ENCODE measurements around the gene PPFIA1. TPM values are rescaled to one million over a fixed set of nuclear protein-coding genes. Genes with fewer than 3 reads are reported as not detected.
A peak's percentile ranks its signal among the peaks of the same experiment; 100 is the strongest.

The PPFIA1 gene
- total and polyA plus RNA-seq, 2 of the 8 experiments (the other 6 are each of a cell fraction or from before 2014, with no cell fraction given) = 44.3 to 73.5 TPM

DNA sequence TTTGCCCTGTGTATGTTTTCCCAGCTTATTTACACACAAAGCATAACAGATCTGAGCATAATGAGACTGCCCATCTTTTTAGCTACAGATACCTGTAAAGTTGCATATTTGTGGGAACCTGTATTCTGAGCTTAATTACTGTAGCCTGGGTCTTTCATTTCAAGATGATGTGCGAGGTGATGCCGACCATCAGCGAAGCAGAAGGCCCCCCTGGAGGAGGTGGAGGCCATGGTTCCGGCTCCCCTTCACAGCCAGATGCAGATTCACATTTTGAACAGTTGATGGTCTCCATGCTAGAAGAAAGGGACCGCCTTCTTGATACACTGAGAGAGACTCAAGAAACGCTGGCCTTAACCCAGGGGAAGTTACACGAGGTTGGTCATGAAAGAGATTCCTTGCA, 1.5 kb downstream of the PPFIA1 start:
- H4K5ac ChIP-seq (ENCODE audit: insufficient read length, low read depth, low read length) = no peak overlapping the region
- peaks cover 12 to 18% of the 10 kb centered on the region in 2 experiments for H4K20me1 ChIP-seq (replicated peaks in 1 of 2; ENCODE audit: control insufficient read depth in 1 of 2, insufficient read depth in 2 of 2, low read length in 2 of 2)
- H3K4me2 ChIP-seq (ENCODE audit: insufficient read depth in 1 of 2, low read depth in 2 of 2, low read length in 2 of 2) = peak overlapping the region; percentile 84 to 91
- H4K91ac ChIP-seq (replicated peaks; ENCODE audit: insufficient read length, low read length) = no peak overlapping the region
- H3K9me3 ChIP-seq (ENCODE audit: insufficient read depth in 2 of 2, low read depth in 1 of 2, low read length in 1 of 2) = no peaks in the 10 kb centered on the region
- H3K27ac ChIP-seq (ENCODE audit: low read depth, low read length) = no peak overlapping the region
- peaks cover 7 to 46% (median 22%) of the 10 kb centered on the region in 4 experiments; a peak in 7 of 8 replicates for H3K36me3 ChIP-seq (ENCODE audit: control insufficient read depth in 2 of 4, insufficient read depth in 4 of 4, low read length in 3 of 4)
- H4K8ac ChIP-seq (ENCODE audit: extremely low read depth, insufficient read depth, low read length) = no peak overlapping the region
- H2AFZ ChIP-seq (ENCODE audit: low read length) = no peak overlapping the region
- H3K79me2 ChIP-seq (ENCODE audit: control insufficient read depth in 1 of 2, insufficient read depth in 2 of 2, low read length in 2 of 2) = peaks cover 26 to 59% of the 10 kb centered on the region in 2 experiments
- no peak overlapping the region for H2BK5ac ChIP-seq (ENCODE audit: low read depth, low read length)
- POLR2A ChIA-PET (ENCODE audit: partially characterized antibody) = interaction anchor here (0.6 to 1.8 kb wide), 5 partner anchors 31 to 109 kb away, joined by 3 to 6 read pairs (median 3); no protein-coding TSS in a partner anchor
- H2BK120ac ChIP-seq (replicated peaks; ENCODE audit: low read depth, low read length) = no peak overlapping the region
- no peak for DNase-seq (ENCODE audit: low read depth in 1 of 2, low spot score in 2 of 2)
- peaks cover 7% of the 10 kb centered on the region; the same call in 1 of the 2 replicates for H3K23me2 ChIP-seq (ENCODE audit: low read depth, low read length)
- H3K23ac ChIP-seq (ENCODE audit: insufficient read length) = no peak overlapping the region
- peak overlapping the region in 1 of 4 experiments; percentile 89; a peak in 3 of 8 replicates for H3K4me3 ChIP-seq (ENCODE audit: extremely low read depth in 1 of 4, insufficient read depth in 2 of 4, low read depth in 3 of 4, low read length in 4 of 4)
- FAIRE-seq = no peak
- H2BK12ac ChIP-seq (ENCODE audit: low read depth, low read length) = no peak overlapping the region
- H3K56ac ChIP-seq (replicated peaks; ENCODE audit: insufficient read length, low read depth, low read length) = no peak overlapping the region
- no peak overlapping the region for H3K9ac ChIP-seq (replicated peaks in 1 of 4; ENCODE audit: extremely low read depth in 1 of 4, low read depth in 3 of 4, low read length in 3 of 4)
- no peak overlapping the region for H3K4ac ChIP-seq (replicated peaks; ENCODE audit: insufficient read length, low read depth, low read length)
- H3K4me1 ChIP-seq (replicated peaks in 1 of 4; ENCODE audit: control insufficient read depth in 3 of 4, insufficient read depth in 4 of 4, low read length in 3 of 4) = peaks cover 0 to 6% (median under 1%) of the 10 kb centered on the region in 4 experiments; a peak in 4 of 7 replicates
- no peak overlapping the region for H2AK5ac ChIP-seq (ENCODE audit: low read depth, low read length)
- CTCF ChIA-PET (ENCODE audit: partially characterized antibody) = no interaction called here
- H2BK20ac ChIP-seq (ENCODE audit: low read length) = no peak overlapping the region
- peaks cover 9% of the 10 kb centered on the region; the same call in 1 of the 2 replicates for H3K79me1 ChIP-seq (ENCODE audit: low read depth, low read length)
- WGBS, 2 experiments (ENCODE audit: extremely low coverage in 1 of 2, insufficient coverage in 1 of 2, insufficient read length in 1 of 2, insufficient replicate concordance in 2 of 2, low coverage in 1 of 2, low lambda C conversion rate in 2 of 2, missing lambda C conversion rate in 1 of 2) = 89% methylated on average over 7 of the region's 7 CpGs; no CpG with 5 or more reads in 1 of the 2 experiments
- H3K14ac ChIP-seq (ENCODE audit: insufficient read length) = no peak overlapping the region
- H2BK15ac ChIP-seq (ENCODE audit: low read length) = no peak overlapping the region
- H3K27me3 ChIP-seq (replicated peaks in 1 of 4; ENCODE audit: control insufficient read depth in 3 of 4, extremely low read depth in 1 of 4, insufficient read depth in 3 of 4, low read length in 3 of 4) = no peaks in the 10 kb centered on the region
- no peak overlapping the region for H3K18ac ChIP-seq (ENCODE audit: extremely low read depth, low read length)
- TF ChIP-seq KDM1A (IDR thresholded peaks at IDR 0.05; ENCODE audit: borderline replicate concordance, low read length) = no peak
- TF ChIP-seq EP300 (IDR thresholded peaks at IDR 0.05; ENCODE audit: borderline replicate concordance in 1 of 2, low read depth in 2 of 2, low read length in 2 of 2) = no peak
- no peak for TF ChIP-seq BRCA1 (IDR thresholded peaks at IDR 0.05; ENCODE audit: low read depth, low read length)
- TF ChIP-seq SP2 (IDR thresholded peaks at IDR 0.05; ENCODE audit: low read length) = no peak
- no peak for TF ChIP-seq TEAD4 (IDR thresholded peaks at IDR 0.05; ENCODE audit: low read depth, low read length)
- TF ChIP-seq POLR2A (IDR thresholded peaks at IDR 0.05; ENCODE audit: control extremely low read depth in 1 of 2, low read depth in 2 of 2, low read length in 2 of 2) = no peak
- no peak for TF ChIP-seq SP1 (IDR thresholded peaks at IDR 0.05; ENCODE audit: low read depth, low read length)
- TF ChIP-seq JUN (IDR thresholded peaks at IDR 0.05; ENCODE audit: low read depth, low read length) = no peak
- TF ChIP-seq SAP30 (IDR thresholded peaks at IDR 0.05; ENCODE audit: insufficient read depth, insufficient replicate concordance, low read length) = no peak
- no peak for TF ChIP-seq CHD1 (IDR thresholded peaks at IDR 0.05; ENCODE audit: low read depth, low read length)
- TF ChIP-seq TBP (IDR thresholded peaks at IDR 0.05; ENCODE audit: low read depth, low read length) = no peak
- TF ChIP-seq CREB1 (IDR thresholded peaks at IDR 0.05) = no peak
- TF ChIP-seq, protein P1, sequence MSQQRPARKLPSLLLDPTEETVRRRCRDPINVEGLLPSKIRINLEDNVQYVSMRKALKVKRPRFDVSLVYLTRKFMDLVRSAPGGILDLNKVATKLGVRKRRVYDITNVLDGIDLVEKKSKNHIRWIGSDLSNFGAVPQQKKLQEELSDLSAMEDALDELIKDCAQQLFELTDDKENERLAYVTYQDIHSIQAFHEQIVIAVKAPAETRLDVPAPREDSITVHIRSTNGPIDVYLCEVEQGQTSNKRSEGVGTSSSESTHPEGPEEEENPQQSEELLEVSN (IDR thresholded peaks at IDR 0.05) = no peak
- no peak for TF ChIP-seq GTF2F1 (IDR thresholded peaks at IDR 0.05; ENCODE audit: borderline replicate concordance, low read depth, low read length)
- no peak for TF ChIP-seq POU5F1 (IDR thresholded peaks at IDR 0.05; ENCODE audit: low read depth, low read length)

Measured in H1 (cell line).